Right kidney (tissue), 9 donors: Measurements from ENCODE around the gene RNF213.

ENCODE experiments used
- DNase-seq: peaks from one replicate; pipeline ENCODE4 v3.0.0-alpha.2; 2016
- long read RNA-seq, 8 donors: transcript quantifications; one replicate each; lab custom pipeline, GENCODE V29; 2026

The RNF213 gene
- long read RNA-seq, donor 1, full-length matches to known transcripts: 2 of 9 reads
- long read RNA-seq, donor 1, partial matches to known transcripts: 7 of 9 reads
- long read RNA-seq, donor 1, other reads (novel, unspliced or antisense): 0 of 9 reads
- long read RNA-seq, donor 2: 0 reads
- long read RNA-seq, donor 3, partial matches to known transcripts: 10 of 10 reads
- long read RNA-seq, donor 3, other reads (novel, unspliced or antisense): 0 of 10 reads
- long read RNA-seq, donor 4, partial matches to known transcripts: 5 of 8 reads
- long read RNA-seq, donor 4, other reads (novel, unspliced or antisense): 0 of 8 reads
- long read RNA-seq, donor 5: 0 reads
- long read RNA-seq, donor 6: 0 reads
- long read RNA-seq, donor 7: 0 reads
- long read RNA-seq, donor 8: 0 reads

- no peak for DNase-seq
Observed at GRCh38 chr17:80260791-80261158, at the start of gene RNF213. Gene RNF213 (plus strand): TSS chr17:80260852. CDS start chr17:80263682, 2,830 bp downstream.

GRCh38 chr17:80212109-80212508 lies 48.5 kb upstream of the RNF213 start:
- no peak for DNase-seq

DNA sequence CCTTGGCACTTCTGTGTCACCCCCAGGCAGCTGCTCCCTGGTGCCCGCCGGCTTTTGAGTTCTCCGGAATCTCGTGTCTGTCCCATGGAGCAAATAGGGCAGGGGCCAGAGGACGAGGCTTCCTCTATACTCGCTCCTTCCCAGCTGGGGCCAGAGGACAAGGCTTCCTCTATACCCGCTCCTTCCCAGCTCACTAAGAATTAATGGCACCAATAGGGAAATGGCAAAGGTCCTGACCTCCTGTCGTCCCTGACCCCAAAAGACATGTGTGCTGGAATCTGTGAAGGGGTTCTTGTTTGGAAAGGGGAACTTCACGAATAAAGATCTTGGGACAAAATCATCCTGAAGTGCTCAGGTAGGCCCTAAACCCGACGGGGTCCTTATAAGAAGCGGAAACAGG lies 48.1 kb upstream of the RNF213 start:
- no peak for DNase-seq

- DNase-seq: no peak
Observed at GRCh38 chr17:80212962-80213642, 47.5 kb upstream of the RNF213 start.

DNA sequence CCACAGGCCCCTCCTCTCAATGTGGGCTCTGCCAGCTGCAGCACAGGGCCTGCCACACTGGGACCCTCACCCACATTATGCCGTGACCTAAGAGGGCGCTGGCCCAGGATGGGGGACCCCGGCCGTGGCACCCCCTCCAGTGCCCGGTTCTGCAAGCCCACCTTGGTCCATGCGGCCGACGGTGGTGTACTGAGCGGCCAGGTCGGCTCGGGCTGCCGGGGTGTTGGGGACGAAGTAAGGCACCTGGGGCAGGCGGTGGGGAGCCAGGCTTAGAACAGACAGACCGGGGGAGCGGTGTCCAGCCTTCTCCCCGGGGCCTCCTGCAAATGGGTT lies 47.0 kb upstream of the RNF213 start:
- DNase-seq: no peak

- no peak for DNase-seq
Observed at GRCh38 chr17:80214012-80214877, 46.4 kb upstream of the RNF213 start.

GRCh38 chr17:80214878-80215210 lies 45.8 kb upstream of the RNF213 start:
- DNase-seq: no peak

DNA sequence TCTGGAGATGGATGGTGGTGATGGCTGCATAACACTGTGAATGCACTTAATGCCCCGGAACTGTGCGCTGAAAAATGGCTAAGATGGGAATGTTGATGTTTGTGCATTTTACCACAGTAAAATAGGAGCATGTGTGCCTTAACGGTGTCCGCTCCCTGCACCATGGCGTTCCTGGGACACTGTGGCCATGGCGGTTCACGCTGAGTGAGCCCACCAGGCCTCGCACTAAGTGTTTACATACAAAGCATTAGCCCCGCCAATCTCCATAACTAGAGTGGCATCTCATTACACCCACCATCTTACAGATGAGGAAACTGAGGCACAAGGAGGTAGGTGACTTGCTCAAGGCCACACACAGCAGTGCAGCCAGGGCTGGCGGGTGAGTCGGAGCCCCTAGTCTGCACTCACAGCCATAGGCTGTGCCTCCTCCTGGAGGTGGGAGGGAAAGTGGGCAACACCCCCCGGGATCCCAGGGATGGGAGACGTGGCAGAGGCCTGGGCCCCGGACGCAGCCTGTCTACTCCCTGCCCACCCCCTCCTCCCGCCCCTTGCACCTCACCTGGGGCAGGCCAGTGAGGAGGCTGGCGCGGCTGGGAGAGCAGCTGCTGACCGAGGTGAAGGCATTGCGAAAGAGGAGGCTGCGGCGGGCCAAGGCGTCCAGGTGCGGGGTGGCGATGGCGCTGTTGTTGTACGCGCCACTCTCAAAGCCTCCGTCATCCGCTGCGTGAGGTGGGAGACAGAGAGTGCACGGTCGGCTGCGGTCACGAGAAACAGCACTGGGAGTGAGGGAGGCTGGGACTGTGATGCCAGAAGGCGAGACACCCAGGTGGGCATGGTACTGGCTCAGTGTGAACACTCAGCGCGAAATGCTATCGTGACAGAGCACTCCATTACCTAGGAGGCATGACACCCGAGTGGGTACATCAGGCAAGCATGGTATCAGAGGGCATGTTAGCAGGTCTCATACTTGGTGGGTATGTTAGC lies 43.9 kb upstream of the RNF213 start:
- no peak for DNase-seq

GRCh38 chr17:80217703-80218362 lies 42.8 kb upstream of the RNF213 start:
- DNase-seq: no peak

- DNase-seq: no peak
Observed at GRCh38 chr17:80218391-80218790, 42.3 kb upstream of the RNF213 start.

- DNase-seq: peak; percentile 59
Observed at GRCh38 chr17:80219013-80219762, 41.5 kb upstream of the RNF213 start.

GRCh38 chr17:80219763-80220053 lies 40.9 kb upstream of the RNF213 start:
- DNase-seq: no peak

DNA sequence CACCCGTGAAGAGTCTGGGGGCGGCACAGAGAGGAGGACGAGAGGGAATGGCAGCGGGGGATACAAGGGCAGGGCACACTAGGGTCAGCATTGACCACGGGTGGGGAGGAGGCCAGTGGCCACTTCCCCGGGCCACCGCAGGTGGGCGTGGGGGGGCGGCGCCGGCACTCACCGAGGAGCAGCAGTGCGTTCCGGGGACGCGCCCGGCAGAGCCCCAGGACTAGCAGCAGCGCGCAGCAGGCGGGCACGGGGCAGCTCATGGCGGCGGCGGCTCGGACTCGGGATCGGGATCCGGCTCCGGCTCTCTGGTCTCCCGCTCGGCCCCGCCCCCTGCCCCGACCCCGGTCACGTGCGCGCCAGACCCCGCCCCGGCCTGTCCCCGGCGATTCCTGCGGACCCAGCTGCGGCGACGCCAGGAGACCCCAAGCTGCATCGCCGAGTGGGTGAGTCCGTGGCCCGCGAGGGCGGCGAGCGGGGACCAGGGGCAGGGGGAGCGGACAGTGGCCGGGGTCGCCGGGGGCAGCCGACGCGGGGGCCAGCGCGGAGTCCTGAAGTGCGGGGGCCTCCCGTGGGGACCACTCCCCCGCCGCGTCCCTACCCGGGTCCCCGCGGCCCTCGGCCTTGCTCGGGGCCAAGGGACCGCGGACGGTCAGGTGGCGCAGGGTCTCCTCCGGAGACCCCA lies 40.5 kb upstream of the RNF213 start, which contains the start of the genes SGSH and SLC26A11:
TSS of gene SGSH (minus strand) at position 280 of the 682 bp plus-strand sequence. CDS start at position 260, 20 bp downstream.
TSS of gene SLC26A11 (plus strand) at position 374 of the 682 bp plus-strand sequence. CDS start 1,134 bp downstream, outside the sequence.
- peak; percentile 71 for DNase-seq

DNA sequence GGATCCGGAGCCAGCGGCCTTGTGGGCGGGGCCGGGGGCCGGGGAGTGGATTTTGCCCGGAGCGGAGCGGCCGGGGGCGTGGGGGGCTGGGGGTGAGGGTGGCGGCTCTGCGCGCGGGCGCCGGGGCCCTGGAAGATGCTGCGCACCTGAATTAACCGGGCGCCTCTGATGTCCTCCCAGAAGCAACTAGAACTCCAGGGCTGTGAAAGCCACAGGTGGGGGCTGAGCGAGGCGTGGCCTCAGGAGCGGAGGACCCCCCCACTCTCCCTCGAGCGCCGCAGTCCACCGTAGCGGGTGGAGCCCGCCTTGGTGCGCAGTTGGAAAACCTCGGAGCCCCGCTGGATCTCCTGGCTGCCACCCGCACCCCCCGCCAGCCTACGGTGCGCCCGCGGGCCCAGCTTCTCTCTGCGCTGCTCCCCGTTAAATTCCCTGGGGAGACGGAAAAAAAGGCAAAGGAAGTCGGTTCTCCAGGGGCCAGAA lies 39.9 kb upstream of the RNF213 start:
- peak; percentile 60 for DNase-seq

DNA sequence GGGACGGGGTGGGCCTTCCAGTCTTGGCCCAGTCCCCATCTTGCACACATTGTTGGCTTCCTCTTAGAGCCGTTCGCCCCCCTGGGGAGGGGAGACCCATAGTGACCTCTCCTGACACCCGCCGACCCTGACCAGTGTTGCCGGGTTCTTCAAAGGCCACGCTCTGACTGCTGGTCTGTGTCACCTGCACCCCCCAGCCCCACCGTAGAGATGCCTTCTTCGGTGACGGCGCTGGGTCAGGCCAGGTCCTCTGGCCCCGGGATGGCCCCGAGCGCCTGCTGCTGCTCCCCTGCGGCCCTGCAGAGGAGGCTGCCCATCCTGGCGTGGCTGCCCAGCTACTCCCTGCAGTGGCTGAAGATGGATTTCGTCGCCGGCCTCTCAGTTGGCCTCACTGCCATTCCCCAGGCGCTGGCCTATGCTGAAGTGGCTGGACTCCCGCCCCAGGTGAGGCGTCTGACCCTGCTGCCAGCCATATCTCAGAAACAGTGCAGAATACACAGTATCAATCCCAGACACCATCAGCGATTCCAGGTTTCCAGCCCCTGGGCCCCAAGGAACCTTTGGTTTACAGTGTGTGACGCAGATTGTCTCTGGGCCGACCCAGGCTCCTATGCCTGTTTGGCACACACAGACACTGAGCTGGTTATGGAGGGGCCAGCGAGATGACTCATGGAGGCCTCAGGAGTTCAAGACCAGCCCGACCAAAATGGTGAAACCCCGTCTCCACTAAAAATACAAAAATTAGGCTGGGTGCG lies 39.1 kb upstream of the RNF213 start:
- peak; percentile 21 for DNase-seq

- no peak for DNase-seq
Observed at GRCh38 chr17:80222376-80223141, 38.1 kb upstream of the RNF213 start.

- DNase-seq: no peak
Observed at GRCh38 chr17:80223142-80223815, 37.4 kb upstream of the RNF213 start.
